ENCODE results near the gene DNAH1. TPM values are rescaled to one million over a fixed set of nuclear protein-coding genes. Genes with fewer than 3 reads are reported as not detected.

The DNAH1 gene
- total and polyA plus RNA-seq, 2 of the 13 experiments (the other 11 are each of a cell fraction or from before 2014, with no cell fraction given), result 0.64 to 3.5 TPM

- no peak for TF ChIP-seq ZNF710 (CRISPR knock-in tag; IDR thresholded peaks at IDR 0.05; ENCODE audit: borderline replicate concordance)
- TF ChIP-seq ZNF337 (CRISPR knock-in tag; IDR thresholded peaks at IDR 0.05; ENCODE audit: borderline replicate concordance, low read depth), result no peak
- TF ChIP-seq MBD4 (IDR thresholded peaks at IDR 0.05; ENCODE audit: borderline replicate concordance, low read length), result no peak
- 0 out of 2 replicates have a peak, but pooled peaks have one; percentile 9 for TF ChIP-seq ZNF879 (CRISPR knock-in tag; IDR thresholded peaks at IDR 0.05)
- TF ChIP-seq MNT (IDR thresholded peaks at IDR 0.05), result no peak
- no peak for TF ChIP-seq KLF9 (CRISPR knock-in tag; IDR thresholded peaks at IDR 0.05; ENCODE audit: low read depth)
- TF ChIP-seq CREM (IDR thresholded peaks at IDR 0.05), result 0 out of 2 replicates have a peak, but pooled peaks have one; percentile 4
- TF ChIP-seq CREM (CRISPR knock-in tag; IDR thresholded peaks at IDR 0.05), result no peak
- TF ChIP-seq, protein P1, sequence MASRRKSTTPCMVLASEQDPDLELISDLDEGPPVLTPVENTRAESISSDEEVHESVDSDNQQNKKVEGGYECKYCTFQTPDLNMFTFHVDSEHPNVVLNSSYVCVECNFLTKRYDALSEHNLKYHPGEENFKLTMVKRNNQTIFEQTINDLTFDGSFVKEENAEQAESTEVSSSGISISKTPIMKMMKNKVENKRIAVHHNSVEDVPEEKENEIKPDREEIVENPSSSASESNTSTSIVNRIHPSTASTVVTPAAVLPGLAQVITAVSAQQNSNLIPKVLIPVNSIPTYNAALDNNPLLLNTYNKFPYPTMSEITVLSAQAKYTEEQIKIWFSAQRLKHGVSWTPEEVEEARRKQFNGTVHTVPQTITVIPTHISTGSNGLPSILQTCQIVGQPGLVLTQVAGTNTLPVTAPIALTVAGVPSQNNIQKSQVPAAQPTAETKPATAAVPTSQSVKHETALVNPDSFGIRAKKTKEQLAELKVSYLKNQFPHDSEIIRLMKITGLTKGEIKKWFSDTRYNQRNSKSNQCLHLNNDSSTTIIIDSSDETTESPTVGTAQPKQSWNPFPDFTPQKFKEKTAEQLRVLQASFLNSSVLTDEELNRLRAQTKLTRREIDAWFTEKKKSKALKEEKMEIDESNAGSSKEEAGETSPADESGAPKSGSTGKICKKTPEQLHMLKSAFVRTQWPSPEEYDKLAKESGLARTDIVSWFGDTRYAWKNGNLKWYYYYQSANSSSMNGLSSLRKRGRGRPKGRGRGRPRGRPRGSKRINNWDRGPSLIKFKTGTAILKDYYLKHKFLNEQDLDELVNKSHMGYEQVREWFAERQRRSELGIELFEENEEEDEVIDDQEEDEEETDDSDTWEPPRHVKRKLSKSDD (CRISPR knock-in tag; IDR thresholded peaks at IDR 0.05; ENCODE audit: low read depth), result peak; percentile 68; the same call in 1 of the 2 replicates
- TF ChIP-seq ZC3H4 (CRISPR knock-in tag; IDR thresholded peaks at IDR 0.05; ENCODE audit: borderline replicate concordance), result peak; percentile 9; the same call in 1 of the 2 replicates
- no peak for TF ChIP-seq KLF15 (CRISPR knock-in tag; IDR thresholded peaks at IDR 0.05; ENCODE audit: borderline replicate concordance)
- TF ChIP-seq ZNF781 (CRISPR knock-in tag; IDR thresholded peaks at IDR 0.05; ENCODE audit: borderline replicate concordance, not compliant biosample characterization), result no peak
- no peak for TF ChIP-seq GATAD1 (CRISPR knock-in tag; IDR thresholded peaks at IDR 0.05)
- TF ChIP-seq ZNF430 (CRISPR knock-in tag; IDR thresholded peaks at IDR 0.05), result no peak
- no peak for TF ChIP-seq ZNF326 (CRISPR knock-in tag; IDR thresholded peaks at IDR 0.05; ENCODE audit: borderline replicate concordance)
- TF ChIP-seq SYNCRIP (IDR thresholded peaks at IDR 0.05; ENCODE audit: insufficient read depth, low read depth, low read length), result no peak
- TF ChIP-seq, protein P2, sequence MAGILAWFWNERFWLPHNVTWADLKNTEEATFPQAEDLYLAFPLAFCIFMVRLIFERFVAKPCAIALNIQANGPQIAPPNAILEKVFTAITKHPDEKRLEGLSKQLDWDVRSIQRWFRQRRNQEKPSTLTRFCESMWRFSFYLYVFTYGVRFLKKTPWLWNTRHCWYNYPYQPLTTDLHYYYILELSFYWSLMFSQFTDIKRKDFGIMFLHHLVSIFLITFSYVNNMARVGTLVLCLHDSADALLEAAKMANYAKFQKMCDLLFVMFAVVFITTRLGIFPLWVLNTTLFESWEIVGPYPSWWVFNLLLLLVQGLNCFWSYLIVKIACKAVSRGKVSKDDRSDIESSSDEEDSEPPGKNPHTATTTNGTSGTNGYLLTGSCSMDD (CRISPR knock-in tag; IDR thresholded peaks at IDR 0.05), result no peak
- TF ChIP-seq PAX8 (CRISPR knock-in tag; IDR thresholded peaks at IDR 0.05; ENCODE audit: borderline replicate concordance), result peak; percentile 11; the same call in 1 of the 2 replicates
- TF ChIP-seq ADNP (CRISPR knock-in tag; IDR thresholded peaks at IDR 0.05), result no peak
- no peak for TF ChIP-seq HNRNPL (IDR thresholded peaks at IDR 0.05; ENCODE audit: low read depth, low read length)
- TF ChIP-seq KMT2B (CRISPR knock-in tag; IDR thresholded peaks at IDR 0.05), result peak; percentile 12; the same call in 1 of the 2 replicates
- no peak for TF ChIP-seq ZNF513 (CRISPR knock-in tag; conservative IDR thresholded peaks at IDR 0.05)
These were observed 38.1 kb upstream of the DNAH1 start (continued) for GRCh38 chr3:52277972-52278509.
